ENCODE data around the gene EPHA2. TPM values are rescaled to one million over a fixed set of nuclear protein-coding genes. Genes with fewer than 3 reads are reported as not detected.

Gene EPHA2
- total RNA-seq, 1 donor from 2014 or later: 42.7 TPM

- H3K9me3 ChIP-seq: no peaks in the 10 kb centered on the region
- intact Hi-C loops (cut with DNase I): no loop called here
- no peak for TF ChIP-seq CTCF (IDR thresholded peaks at IDR 0.05)
Observed at GRCh38 chr1:16150508-16150907, 5.4 kb downstream of the EPHA2 start.

DNA sequence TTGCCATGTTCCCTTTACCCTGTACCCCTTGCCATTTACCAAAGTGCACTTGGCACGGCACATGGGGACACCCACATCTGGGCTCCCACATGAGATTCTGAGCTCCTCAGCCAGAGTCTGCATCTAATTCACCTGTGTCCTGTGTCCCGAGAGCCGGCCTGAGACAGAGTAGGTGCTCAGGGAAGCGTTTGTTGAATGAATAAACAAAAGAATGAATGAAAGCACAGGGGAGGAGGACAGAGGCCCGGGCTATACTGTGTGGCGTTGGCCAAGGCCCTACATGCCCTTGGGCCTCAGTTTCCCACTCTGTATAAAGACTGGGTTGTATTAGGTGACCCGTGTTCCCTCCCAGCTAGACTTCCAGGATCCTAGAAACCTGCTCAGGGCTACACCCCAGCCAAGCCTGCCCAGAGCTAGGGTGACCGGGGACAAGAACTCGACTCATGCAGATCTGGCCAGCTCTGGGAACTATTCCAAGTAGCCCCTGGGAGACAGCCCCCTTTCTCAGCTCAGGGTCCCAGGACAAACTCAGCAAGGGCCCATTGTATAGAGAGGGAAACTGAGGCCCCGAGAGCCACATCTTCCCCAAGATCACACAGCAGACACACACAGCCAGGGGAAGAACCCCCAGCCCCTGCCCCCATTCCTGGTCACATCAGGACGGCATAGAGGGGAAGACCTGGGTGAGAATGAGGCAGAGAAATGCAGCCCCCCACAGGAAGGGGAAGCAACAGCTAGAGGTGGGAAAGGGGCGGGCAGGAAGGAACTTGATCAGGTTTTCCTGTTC lies 6.0 kb downstream of the EPHA2 start:
- no peak for TF ChIP-seq CTCF (IDR thresholded peaks at IDR 0.05)
- Histone ChIP-seq H3K9me3 (no peaks in the 10 kb centered on the region), H3K27me3 (no peaks in the 10 kb centered on the region), H3K36me3 (peaks cover 9 to 34% of the 10 kb centered on the region in 2 donors), H3K27ac (peak overlapping the region; percentile 2 to 84), H3K4me3 (no peak overlapping the region), H3K4me1 (peaks cover 15 to 65% of the 10 kb centered on the region in 2 donors)
- intact Hi-C loops (cut with DNase I): loop anchor here (5.0 kb wide), 4 partner anchors 32 to 353 kb away; partner anchors contain the start of genes HSPB7 and SZRD1
- no peak for DNase-seq (ENCODE audit: low spot score in 2 of 2)

More at GRCh38 chr1:16150508-16150907, 5.4 kb downstream of the EPHA2 start:
- peaks cover 12 to 62% of the 10 kb centered on the region in 2 donors for H3K4me1 ChIP-seq
- peak overlapping the region; percentile 2 to 84 for H3K27ac ChIP-seq
- H3K27me3 ChIP-seq: no peaks in the 10 kb centered on the region
- H3K36me3 ChIP-seq: peaks cover 9 to 34% of the 10 kb centered on the region in 2 donors
- H3K4me3 ChIP-seq: peak overlapping the region in 1 of 2 donors; percentile 11
- DNase-seq (ENCODE audit: low spot score in 2 of 2): no peak

DNA sequence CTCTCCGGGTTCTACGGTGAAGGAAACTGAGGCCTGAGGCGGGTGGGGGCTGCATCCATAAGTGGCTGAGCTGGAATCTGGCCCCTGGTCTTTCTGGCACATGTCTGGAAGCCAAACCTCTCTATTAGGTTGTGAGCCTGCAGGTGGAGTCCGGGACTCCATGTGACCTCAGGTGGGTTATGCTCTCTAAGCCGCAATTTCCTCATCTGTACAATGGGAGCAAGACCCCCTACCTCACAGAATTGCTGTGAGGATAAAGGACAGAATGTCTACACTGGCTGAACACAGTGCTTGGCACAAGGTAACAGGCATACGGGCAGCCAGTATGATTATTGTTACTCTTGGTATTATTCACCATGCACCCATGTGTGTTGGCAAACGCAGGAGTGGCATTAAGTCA lies 6.7 kb downstream of the EPHA2 start:
- TF ChIP-seq CTCF (IDR thresholded peaks at IDR 0.05): no peak
- peaks cover 9 to 34% of the 10 kb centered on the region in 2 donors for H3K36me3 ChIP-seq
- intact Hi-C loops (cut with DNase I): loop anchor here (5.0 kb wide), 4 partner anchors 33 to 352 kb away; partner anchors contain the start of genes HSPB7 and SZRD1
- no peaks in the 10 kb centered on the region for H3K27me3 ChIP-seq
- H3K27ac ChIP-seq: peak overlapping the region in 1 of 2 donors; percentile 28
- no peak overlapping the region for H3K4me3 ChIP-seq
- peaks cover 14 to 70% of the 10 kb centered on the region in 2 donors for H3K4me1 ChIP-seq
- DNase-seq (ENCODE audit: low spot score in 2 of 2): no peak
- no peaks in the 10 kb centered on the region for H3K9me3 ChIP-seq

DNA sequence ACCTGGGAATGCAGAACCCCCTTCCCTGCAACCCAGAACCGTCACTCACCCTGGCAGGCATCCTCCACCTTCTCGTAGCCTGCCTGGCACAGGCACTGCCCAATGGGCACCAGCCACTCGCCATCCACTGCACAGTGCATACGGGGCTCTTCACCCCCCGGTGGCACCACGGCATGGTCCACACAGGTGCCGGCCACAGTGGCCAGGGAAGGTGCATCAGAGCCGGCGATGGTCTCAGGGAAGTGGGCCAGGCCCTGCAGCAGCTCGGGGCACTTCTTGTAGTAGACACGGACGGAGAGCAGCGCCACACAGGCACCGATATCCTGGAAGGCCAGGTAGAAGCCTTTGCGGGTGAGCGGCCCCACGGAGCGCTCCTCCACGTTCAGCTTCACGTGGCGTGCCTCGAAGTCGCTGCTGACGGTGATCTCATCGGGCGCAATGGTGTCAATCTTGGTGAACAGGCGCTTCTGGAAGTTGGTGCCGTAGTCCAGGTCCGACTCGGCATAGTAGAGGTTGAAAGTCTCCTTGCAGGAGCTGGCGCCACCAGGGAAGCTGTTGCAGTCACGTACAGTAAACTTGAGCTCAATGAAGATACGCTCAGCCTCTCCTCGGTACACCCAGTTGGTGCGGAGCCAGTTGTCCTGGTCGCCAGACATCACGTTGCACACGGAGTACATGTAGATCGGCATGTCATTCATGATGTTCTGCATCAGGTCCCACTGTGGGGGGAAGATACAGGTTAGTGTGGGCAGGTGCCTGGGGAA lies 7.4 kb downstream of the EPHA2 start:
- peaks cover 10 to 63% of the 10 kb centered on the region in 2 donors for H3K4me1 ChIP-seq
- peak overlapping the region; percentile 84 to 94 for H3K27ac ChIP-seq
- no peaks in the 10 kb centered on the region for H3K27me3 ChIP-seq
- H3K9me3 ChIP-seq: no peaks in the 10 kb centered on the region
- peaks cover 9 to 34% of the 10 kb centered on the region in 2 donors for H3K36me3 ChIP-seq
- no peak for DNase-seq (ENCODE audit: low spot score in 2 of 2)
- no peak for TF ChIP-seq CTCF (IDR thresholded peaks at IDR 0.05)
- H3K4me3 ChIP-seq: no peak overlapping the region
- intact Hi-C loops (cut with DNase I): loop anchor here (5.0 kb wide), 4 partner anchors 34 to 351 kb away; partner anchors contain the start of genes HSPB7 and SZRD1

- DNase-seq (ENCODE audit: low spot score in 2 of 2): no peak
- Histone ChIP-seq H3K27ac (peak overlapping the region; percentile 84 to 94), H3K27me3 (no peaks in the 10 kb centered on the region), H3K9me3 (no peaks in the 10 kb centered on the region), H3K4me3 (no peak overlapping the region), H3K36me3 (peaks cover 9 to 37% of the 10 kb centered on the region in 2 donors), H3K4me1 (peaks cover 6 to 54% of the 10 kb centered on the region in 2 donors)
- intact Hi-C loops (cut with DNase I): loop anchor here (5.0 kb wide), 4 partner anchors 35 to 350 kb away; partner anchors contain the start of genes HSPB7 and SZRD1
- no peak for TF ChIP-seq CTCF (IDR thresholded peaks at IDR 0.05)
Observed at GRCh38 chr1:16147156-16147926, 8.5 kb downstream of the EPHA2 start.
